Adrenal gland (tissue), 5 donors: ENCODE measurements around the gene DHFR2.

Experiments used
- CTCF ChIP-seq, 6 experiments: fragments of 450-650 bp in 4 of 6; fragments of 200-600 bp in 2 of 6; sonication (generic) in 1 of 6; IDR thresholded peaks; 1 replicate in 5 of 6; 2 replicates in 1 of 6; pipeline versions ENCODE4 v1.5.1 to v1.8.0; 2016 to 2021; ENCODE audit warnings: antibody characterized with exemption in 6 of 6, mild to moderate bottlenecking in 2 of 6, moderate library complexity in 1 of 6
- POLR2A ChIP-seq, 2 donors: fragments of 450-650 bp; IDR thresholded peaks; one replicate each; pipeline ENCODE4 v1.6.1; 2017; ENCODE audit warnings: antibody characterized with exemption in 2 of 2, mild to moderate bottlenecking in 2 of 2, moderate library complexity in 1 of 2
- donor health status: DM: no; HTN: no; CAD: no.

- TF ChIP-seq POLR2A (IDR thresholded peaks at IDR 0.05): no peak
- TF ChIP-seq CTCF (IDR thresholded peaks at IDR 0.05): no peak
These were observed 50.5 kb downstream of the DHFR2 start for GRCh38 chr3:94012185-94012584.
